ENCODE data around the gene UBE2E3.

UBE2E3 gene

GRCh38 chr2:180979749-180980105 lies 678 bp upstream of the UBE2E3 start:
- no peak for DNase-seq

- peak; percentile 47 for DNase-seq
Observed at GRCh38 chr2:180980943-180981911, 822 bp downstream of the UBE2E3 start.

- DNase-seq: peak; percentile 74
Observed at GRCh38 chr2:180983468-180984242, 3.2 kb downstream of the UBE2E3 start.

GRCh38 chr2:180985771-180986395 lies 5.5 kb downstream of the UBE2E3 start:
- no peak for DNase-seq

- no peak for DNase-seq
Observed at GRCh38 chr2:180987146-180987545, 6.7 kb downstream of the UBE2E3 start.

GRCh38 chr2:180990337-180990736 lies 9.9 kb downstream of the UBE2E3 start:
- DNase-seq: no peak

GRCh38 chr2:180990794-180991193 lies 10.4 kb downstream of the UBE2E3 start:
- DNase-seq: no peak

GRCh38 chr2:180991361-180991760 lies 11.0 kb downstream of the UBE2E3 start:
- DNase-seq: no peak

- DNase-seq: no peak
Observed at GRCh38 chr2:180991820-180992219, 11.4 kb downstream of the UBE2E3 start.

- DNase-seq: no peak
Observed at GRCh38 chr2:180992994-180993393, 12.6 kb downstream of the UBE2E3 start.

- DNase-seq: peak; percentile 9
Observed at GRCh38 chr2:180999274-180999964, 19.0 kb downstream of the UBE2E3 start.

- peak; percentile 38 for DNase-seq
Observed at GRCh38 chr2:181004647-181005325, 24.4 kb downstream of the UBE2E3 start.

- DNase-seq: no peak
Observed at GRCh38 chr2:181005326-181005655, 24.9 kb downstream of the UBE2E3 start.

GRCh38 chr2:181005809-181006208 lies 25.4 kb downstream of the UBE2E3 start:
- no peak for DNase-seq

GRCh38 chr2:181007086-181007837 lies 26.9 kb downstream of the UBE2E3 start:
- no peak for DNase-seq

GRCh38 chr2:181008407-181008806 lies 28.0 kb downstream of the UBE2E3 start:
- DNase-seq: no peak

GRCh38 chr2:181021199-181021789 lies 40.9 kb downstream of the UBE2E3 start:
- DNase-seq: no peak

GRCh38 chr2:181022652-181023051 lies 42.2 kb downstream of the UBE2E3 start:
- no peak for DNase-seq

GRCh38 chr2:181025004-181025403 lies 44.6 kb downstream of the UBE2E3 start:
- DNase-seq: peak; percentile 18

- no peak for DNase-seq
Observed at GRCh38 chr2:181036445-181036844, 56.0 kb downstream of the UBE2E3 start.
